Large intestine (tissue), 3 donors: ENCODE results near the gene INSIG2. TPM values are rescaled to one million over a fixed set of nuclear protein-coding genes. Genes with fewer than 3 reads are reported as not detected.

Experiments used
- DNase-seq, 2 donors: peaks; one replicate each; pipeline versions ENCODE4 v3.0.0 to v3.0.0-alpha.2; 2013
- H3K27ac ChIP-seq: one replicate; pipeline ENCODE4 v1.5.1; 2013; ENCODE audit warnings: low read length
- H3K27me3 ChIP-seq: 2 replicates; pipeline ENCODE4 v1.6.1; 2013; ENCODE audit warnings: low read length; ENCODE audit not compliant: control insufficient read depth, insufficient read depth
- H3K36me3 ChIP-seq: 2 replicates; pipeline ENCODE4 v1.6.1; 2013; ENCODE audit warnings: low read length; ENCODE audit not compliant: control insufficient read depth, insufficient read depth
- H3K4me1 ChIP-seq: one replicate; pipeline ENCODE4 v1.6.1; 2013; ENCODE audit warnings: low read length; ENCODE audit not compliant: control insufficient read depth, insufficient read depth
- H3K4me3 ChIP-seq: one replicate; pipeline ENCODE4 v1.5.1; 2013; ENCODE audit warnings: low read length
- H3K9me3 ChIP-seq: one replicate; pipeline ENCODE4 v1.6.1; 2013; ENCODE audit warnings: mild to moderate bottlenecking, low read depth, low read length, moderate library complexity; ENCODE audit not compliant: control insufficient read depth
- WGBS: methylation state at CpG from one replicate; pipeline ENCODE4 v1.1.5; 2013; ENCODE audit warnings: low lambda C conversion rate; ENCODE audit not compliant: insufficient coverage; 5-methylcytosine and 5-hydroxymethylcytosine counted together
- polyA plus RNA-seq: library from polyadenylated mRNA; unstranded; fragments of 120-200 nt; gene quantifications from one replicate; pipeline ENCODE4 v1.2.1, GENCODE V29; 2013

Gene INSIG2
- polyA plus RNA-seq, 1 donor: 30.0 TPM

DNA sequence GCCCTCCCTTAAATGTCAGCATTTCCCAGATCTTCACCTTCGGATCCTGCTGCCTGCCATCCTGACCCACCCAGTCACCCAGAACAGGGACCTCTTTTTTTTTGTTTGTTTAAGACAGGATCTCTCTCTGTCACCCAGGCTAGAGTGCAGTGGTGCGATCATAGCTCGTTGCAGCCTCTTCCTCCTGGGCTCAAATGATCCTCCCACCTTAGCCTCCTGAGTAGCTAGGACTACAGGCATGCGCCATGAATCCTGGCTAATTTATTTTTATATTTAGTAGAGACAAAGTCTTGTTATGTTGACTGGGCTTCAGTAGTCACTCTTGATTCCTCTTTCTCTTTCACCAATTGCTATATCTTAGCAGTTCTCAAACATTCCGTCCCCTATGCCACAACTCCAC, 39.0 kb downstream of the INSIG2 start:
- Histone ChIP-seq H3K4me3 (no peak overlapping the region), H3K36me3 (no peaks in the 10 kb centered on the region), H3K4me1 (no peaks in the 10 kb centered on the region), H3K9me3 (no peaks in the 10 kb centered on the region), H3K27ac (no peak overlapping the region), H3K27me3 (no peaks in the 10 kb centered on the region)
- WGBS: 76% methylated on average over 4 of the region's 5 CpGs
- DNase-seq: no peak

DNA sequence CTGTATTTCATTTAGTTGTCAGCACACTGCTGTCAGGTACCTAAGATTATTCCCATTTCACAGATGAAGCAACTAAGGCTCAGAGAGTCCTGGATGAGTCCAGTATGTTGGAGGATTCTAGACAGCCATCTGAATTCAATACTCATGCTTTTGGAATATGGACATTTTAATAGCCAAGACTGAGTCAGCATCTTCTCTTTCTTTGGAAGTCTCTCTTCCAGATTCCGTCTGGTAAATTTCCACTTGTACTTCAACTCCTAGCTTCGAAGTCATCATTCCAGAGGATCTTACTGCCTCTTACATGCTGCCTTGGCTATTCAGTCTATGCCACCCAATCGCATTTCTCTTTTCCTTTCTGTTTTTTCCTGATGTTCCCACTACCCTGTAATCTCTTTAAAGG, 40.6 kb downstream of the INSIG2 start:
- Histone ChIP-seq H3K27me3 (no peaks in the 10 kb centered on the region), H3K4me1 (no peaks in the 10 kb centered on the region), H3K9me3 (no peaks in the 10 kb centered on the region), H3K4me3 (no peak overlapping the region), H3K27ac (no peak overlapping the region), H3K36me3 (no peaks in the 10 kb centered on the region)
- DNase-seq: no peak
- WGBS: 93% methylated on average over 3 of the region's 3 CpGs

DNA sequence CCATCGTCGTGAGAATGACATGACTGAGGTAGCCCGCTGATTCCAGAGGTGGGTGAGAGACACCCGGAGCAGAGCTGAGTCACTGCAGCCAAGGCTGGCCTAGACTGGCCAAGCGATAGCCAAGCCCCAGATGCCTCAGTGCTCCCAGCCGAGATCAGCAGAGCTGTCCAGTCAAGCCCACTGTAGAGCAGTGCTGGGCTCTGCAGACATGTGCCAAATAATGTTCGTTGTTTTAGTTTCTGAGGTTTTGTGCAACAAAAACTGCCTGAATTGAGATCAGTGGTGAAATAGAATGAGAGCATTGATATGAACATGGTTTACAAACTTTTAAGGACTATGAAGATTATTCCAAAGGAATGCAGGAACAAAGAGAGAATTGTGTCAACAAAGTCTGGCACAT, 42.1 kb downstream of the INSIG2 start:
- no peaks in the 10 kb centered on the region for H3K4me1 ChIP-seq
- H3K4me3 ChIP-seq: no peak overlapping the region
- H3K27ac ChIP-seq: no peak overlapping the region
- H3K27me3 ChIP-seq: no peaks in the 10 kb centered on the region
- H3K9me3 ChIP-seq: no peaks in the 10 kb centered on the region
- no peak for DNase-seq
- 100% methylated on average over 1 of the region's 7 CpGs for WGBS
- H3K36me3 ChIP-seq: no peaks in the 10 kb centered on the region

DNA sequence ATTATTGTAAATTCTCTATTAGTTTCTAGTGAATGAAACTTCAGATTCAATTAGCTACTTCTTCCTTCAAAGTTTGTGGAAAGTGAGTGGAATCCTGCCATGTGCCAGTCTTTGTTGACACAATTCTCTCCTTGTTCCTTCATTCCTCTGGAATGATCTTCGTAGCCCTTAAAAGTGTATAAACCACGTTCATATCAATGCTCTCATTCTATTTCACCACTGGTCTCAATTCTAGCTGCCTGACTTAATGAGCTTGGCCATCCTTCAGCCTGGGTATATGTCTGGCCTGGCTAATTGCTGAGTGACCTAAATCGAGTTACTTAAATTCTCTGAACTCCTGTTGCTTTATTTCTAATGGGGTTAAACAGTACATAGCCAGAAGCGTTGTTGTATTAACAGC, 43.5 kb downstream of the INSIG2 start:
- WGBS: 90% methylated on average over 2 of the region's 4 CpGs
- DNase-seq: no peak
- no peaks in the 10 kb centered on the region for H3K36me3 ChIP-seq
- no peaks in the 10 kb centered on the region for H3K4me1 ChIP-seq
- no peak overlapping the region for H3K4me3 ChIP-seq
- H3K27me3 ChIP-seq: no peaks in the 10 kb centered on the region
- H3K27ac ChIP-seq: no peak overlapping the region
- H3K9me3 ChIP-seq: no peaks in the 10 kb centered on the region

DNA sequence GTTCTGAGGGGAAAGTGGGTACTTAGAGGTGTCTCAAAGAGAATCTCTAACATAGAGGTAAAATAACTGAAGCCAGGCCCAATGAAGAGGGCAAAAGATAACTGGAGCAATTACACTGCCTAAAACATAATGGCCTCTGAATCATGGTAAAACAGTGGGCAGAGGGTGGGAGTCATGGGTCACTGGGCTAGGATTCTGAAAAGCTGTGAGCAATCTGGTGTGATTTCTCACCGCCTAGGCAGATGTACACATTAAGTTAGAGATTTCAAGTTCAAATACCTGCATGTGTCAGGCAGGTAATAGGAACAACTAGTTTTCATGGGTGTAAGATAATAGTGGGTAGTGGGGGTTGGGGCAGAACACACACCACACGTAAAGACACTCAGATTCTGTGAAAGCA, 45.6 kb downstream of the INSIG2 start:
- Histone ChIP-seq H3K27ac (no peak overlapping the region), H3K36me3 (no peaks in the 10 kb centered on the region), H3K27me3 (no peaks in the 10 kb centered on the region), H3K9me3 (no peaks in the 10 kb centered on the region), H3K4me1 (no peaks in the 10 kb centered on the region), H3K4me3 (no peak overlapping the region)
- no CpG with 5 or more reads among the region's 2 CpGs for WGBS
- DNase-seq: no peak

DNA sequence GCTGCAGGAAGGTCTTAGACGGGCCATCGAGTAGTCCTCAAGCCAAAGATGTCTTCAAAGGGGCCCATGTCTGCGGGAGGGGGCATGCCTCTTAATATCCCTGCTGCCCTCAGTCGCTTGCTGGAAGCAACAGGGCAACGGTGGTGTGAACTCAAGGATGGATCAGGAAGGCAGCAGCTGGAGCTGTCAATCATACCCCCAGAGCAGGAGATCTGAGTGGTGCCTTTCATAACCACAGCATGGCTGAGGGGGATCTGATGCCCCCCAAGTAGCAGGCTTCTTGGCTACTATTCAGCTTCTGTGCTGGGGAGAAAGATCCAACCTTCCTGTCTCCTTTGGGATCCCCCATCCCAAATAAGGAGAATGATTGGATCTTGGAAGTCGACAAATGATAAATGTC, 46.4 kb downstream of the INSIG2 start:
- no peak for DNase-seq
- H3K4me3 ChIP-seq: no peak overlapping the region
- no peaks in the 10 kb centered on the region for H3K4me1 ChIP-seq
- H3K36me3 ChIP-seq: no peaks in the 10 kb centered on the region
- H3K27ac ChIP-seq: no peak overlapping the region
- H3K27me3 ChIP-seq: no peaks in the 10 kb centered on the region
- no peaks in the 10 kb centered on the region for H3K9me3 ChIP-seq
- 83% methylated on average over 1 of the region's 6 CpGs for WGBS

DNA sequence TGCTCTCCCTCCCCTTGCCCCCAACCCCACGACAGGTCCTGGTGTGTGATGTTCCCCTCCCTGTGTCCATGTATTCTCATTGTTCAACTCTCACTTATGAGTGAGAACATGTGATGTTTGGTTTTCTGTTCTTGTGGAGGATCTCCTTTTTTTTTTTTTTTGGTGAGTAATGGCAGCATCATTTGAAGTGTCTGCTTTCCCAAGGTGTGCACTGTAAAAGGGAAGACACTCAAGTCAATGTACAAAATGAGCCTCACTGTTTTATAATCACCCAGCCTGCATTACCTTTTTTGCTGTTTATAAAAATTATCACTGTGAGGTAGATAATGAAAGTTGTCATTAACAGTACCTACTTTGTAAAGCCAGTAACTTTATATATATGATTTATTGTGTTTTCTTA, 56.9 kb downstream of the INSIG2 start:
- DNase-seq: no peak
- Histone ChIP-seq H3K27ac (no peak overlapping the region), H3K4me3 (no peak overlapping the region), H3K9me3 (no peaks in the 10 kb centered on the region), H3K36me3 (no peaks in the 10 kb centered on the region), H3K4me1 (peaks cover 7% of the 10 kb centered on the region), H3K27me3 (no peaks in the 10 kb centered on the region)
- no CpG with 5 or more reads among the region's 1 CpG for WGBS

DNA sequence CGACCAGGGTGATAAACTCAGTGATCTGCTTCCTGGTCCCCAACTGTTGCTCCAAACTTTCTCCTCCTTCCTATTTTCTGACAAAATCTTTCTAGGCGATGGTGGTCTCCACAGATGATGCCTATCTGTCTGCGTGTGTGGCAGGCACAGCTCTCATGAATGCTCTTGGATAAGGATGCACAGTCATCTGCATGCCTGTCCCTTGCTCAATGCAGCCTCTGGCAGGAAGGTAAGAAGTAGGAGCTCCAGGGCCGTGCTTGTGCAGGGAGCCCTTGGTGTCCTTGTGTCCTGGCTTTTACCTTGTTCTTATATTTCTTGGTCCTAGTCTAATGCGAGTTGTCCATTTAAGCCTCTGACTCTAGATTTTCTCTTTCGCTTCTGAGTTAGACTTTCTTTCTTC, 57.5 kb downstream of the INSIG2 start:
- Histone ChIP-seq H3K27me3 (no peaks in the 10 kb centered on the region), H3K9me3 (no peaks in the 10 kb centered on the region), H3K27ac (peak overlapping the region; percentile 61), H3K4me3 (no peak overlapping the region), H3K4me1 (peaks cover 7% of the 10 kb centered on the region), H3K36me3 (no peaks in the 10 kb centered on the region)
- WGBS: 90% methylated on average over 2 of the region's 6 CpGs
- no peak for DNase-seq

DNA sequence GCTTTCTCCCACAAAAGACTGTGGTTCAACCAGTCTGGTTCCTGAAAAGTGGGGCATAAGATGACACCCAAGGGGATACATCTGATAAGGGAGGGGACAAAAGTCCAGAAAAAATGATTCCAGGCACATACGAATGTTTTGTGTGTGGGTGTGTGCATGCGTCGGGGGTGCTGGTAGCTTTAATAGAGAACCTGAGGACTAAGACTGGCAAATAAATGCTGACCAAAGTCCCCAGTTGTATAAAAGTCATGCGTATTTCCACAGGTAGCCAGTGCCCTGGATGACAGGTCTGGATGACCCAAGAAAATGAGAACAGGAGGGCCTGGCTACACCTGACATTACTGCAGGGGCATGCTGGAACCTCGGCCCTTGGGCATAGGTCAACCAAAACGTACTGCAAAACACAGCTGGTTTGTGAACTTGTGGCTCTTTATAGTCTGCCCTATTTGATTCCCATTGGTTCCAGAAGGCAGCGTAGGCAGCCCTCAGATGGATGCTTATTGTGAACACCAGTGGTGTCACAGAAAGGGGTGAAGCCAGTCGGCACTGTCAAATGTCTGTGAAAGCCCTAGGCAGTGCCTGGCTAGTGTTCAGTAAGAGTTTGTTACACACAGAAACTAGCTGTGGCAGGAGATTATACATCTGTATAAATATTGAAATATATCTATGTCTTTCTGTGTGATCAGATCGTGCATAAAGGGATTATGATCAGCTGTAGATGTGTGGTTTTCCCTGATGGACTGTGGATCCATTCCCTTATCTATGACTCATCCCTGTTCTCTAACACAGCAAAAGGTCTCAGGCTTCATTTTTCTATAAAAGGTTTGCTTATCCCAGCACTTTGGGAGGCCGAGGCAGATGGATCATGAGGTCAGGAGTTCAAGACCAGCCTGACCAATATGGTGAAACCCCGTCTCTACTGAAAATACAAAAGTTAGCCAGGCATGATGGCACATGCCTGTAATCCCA, 58.3 kb downstream of the INSIG2 start:
- peak overlapping the region; percentile 61 for H3K27ac ChIP-seq
- peak; percentile 79 to 80 for DNase-seq
- H3K27me3 ChIP-seq: no peaks in the 10 kb centered on the region
- no peak overlapping the region for H3K4me3 ChIP-seq
- H3K9me3 ChIP-seq: no peaks in the 10 kb centered on the region
- WGBS: 20% methylated on average over 1 of the region's 11 CpGs
- no peaks in the 10 kb centered on the region for H3K36me3 ChIP-seq
- peaks cover 7% of the 10 kb centered on the region for H3K4me1 ChIP-seq

DNA sequence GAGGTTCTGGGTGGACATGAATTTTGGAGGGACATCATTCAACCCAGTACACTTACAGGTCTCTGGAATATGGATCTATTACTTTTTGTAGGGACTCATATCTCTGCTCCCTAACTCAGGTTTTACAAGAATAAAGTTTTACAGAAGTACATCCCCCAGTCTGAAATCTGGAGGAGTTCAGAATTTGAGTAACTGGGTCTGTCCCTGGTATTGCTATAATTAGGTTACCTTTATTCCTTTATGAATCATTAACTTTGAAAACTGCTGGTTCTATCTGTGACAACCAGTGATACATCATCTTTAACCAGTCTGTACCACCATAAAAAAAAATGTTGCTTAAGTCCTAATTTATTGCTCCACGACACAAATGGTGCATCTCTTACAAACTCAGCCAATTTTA, 59.9 kb downstream of the INSIG2 start:
- DNase-seq: peak; percentile 10 to 17
- no CpG with 5 or more reads among the region's 1 CpG for WGBS
- Histone ChIP-seq H3K9me3 (no peaks in the 10 kb centered on the region), H3K27ac (peak overlapping the region; percentile 61), H3K4me1 (peaks cover 7% of the 10 kb centered on the region), H3K27me3 (no peaks in the 10 kb centered on the region), H3K36me3 (no peaks in the 10 kb centered on the region), H3K4me3 (no peak overlapping the region)

DNA sequence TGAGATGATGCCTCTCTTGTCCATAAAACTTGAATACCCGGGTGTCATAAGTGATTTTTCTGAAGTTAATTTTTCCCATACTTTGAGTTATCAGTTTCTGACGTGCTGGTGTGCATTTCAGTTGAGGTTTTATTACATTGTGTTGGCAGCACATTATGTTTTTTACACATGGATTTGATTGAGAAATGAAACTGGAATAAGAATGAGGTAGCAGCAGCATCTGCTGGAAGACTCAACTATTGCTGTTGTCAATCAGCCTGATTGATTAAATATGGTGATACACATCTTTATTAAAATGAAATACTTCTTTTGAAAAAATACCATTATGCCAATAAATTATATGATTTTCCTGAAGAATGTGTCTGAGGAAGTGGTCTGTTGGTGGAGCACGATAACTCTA, 60.5 kb downstream of the INSIG2 start:
- WGBS: 100% methylated on average over 1 of the region's 3 CpGs
- no peak overlapping the region for H3K4me3 ChIP-seq
- no peak for DNase-seq
- H3K9me3 ChIP-seq: no peaks in the 10 kb centered on the region
- no peaks in the 10 kb centered on the region for H3K36me3 ChIP-seq
- peaks cover 7% of the 10 kb centered on the region for H3K4me1 ChIP-seq
- no peaks in the 10 kb centered on the region for H3K27me3 ChIP-seq
- H3K27ac ChIP-seq: peak overlapping the region; percentile 61
